Colonic mucosa (tissue), 4 donors: ENCODE results near the gene SLC22A31. TPM values are rescaled to one million over a fixed set of nuclear protein-coding genes. Genes with fewer than 3 reads are reported as not detected.
"Not testable (repeated sequence)": the region's sequence is repeated elsewhere in the genome, so short reads cannot be mapped to it uniquely, and the experiment has no call there.

ENCODE experiments used
- DNase-seq: peaks from one replicate; pipeline ENCODE4 v3.0.0-alpha.2; 2020
- H3K27ac ChIP-seq: fragments of 200-600 bp; one replicate; pipeline ENCODE4 v1.8.0; 2021
- H3K27me3 ChIP-seq: fragments of 200-600 bp; one replicate; pipeline ENCODE4 v1.8.0; 2021
- H3K36me3 ChIP-seq: fragments of 200-600 bp; one replicate; pipeline ENCODE4 v1.8.0; 2021
- H3K4me1 ChIP-seq: fragments of 200-600 bp; one replicate; pipeline ENCODE4 v1.8.0; 2021; ENCODE audit warnings: mild to moderate bottlenecking
- H3K4me3 ChIP-seq: fragments of 200-600 bp; one replicate; pipeline ENCODE4 v1.8.0; 2021
- H3K9ac ChIP-seq, 2 donors: one replicate each; pipeline ENCODE4 v1.7.0; 2013; ENCODE audit warnings: control low read depth in 2 of 2, low read depth in 2 of 2, low read length in 2 of 2
- H3K9me3 ChIP-seq: fragments of 200-600 bp; one replicate; pipeline ENCODE4 v1.8.0; 2021
- intact Hi-C: fragments of 100-400 bp; cut with DNase I; formaldehyde crosslinking; loops from one replicate; pipeline ENCODE4 v1.14.1; 2022
- total RNA-seq, 2 donors: library from RNA; stranded (reverse); fragmentation: NEBNext Ultra II Directional in 1 of 2; extraction: Animal tissue kit (Norgen Biotek cat#: 25700) in 1 of 2; gene quantifications; one replicate each; pipeline ENCODE4 v1.2.1, GENCODE V29; 2021
- TF ChIP-seq, protein P1 (sequence below): fragments of 200-600 bp; IDR thresholded peaks from one replicate; pipeline ENCODE4 v1.8.0; 2022; ENCODE audit warnings: antibody characterized with exemption, mild to moderate bottlenecking
- donor health status: healthy.
- donor health status: DM: no; HTN: no; CAD: no.
- donor health status: DM: no; HTN: no; CAD: no.

The SLC22A31 gene
- total RNA-seq, 2 donors from 2014 or later: 1.3 TPM; not detected in 1

DNA sequence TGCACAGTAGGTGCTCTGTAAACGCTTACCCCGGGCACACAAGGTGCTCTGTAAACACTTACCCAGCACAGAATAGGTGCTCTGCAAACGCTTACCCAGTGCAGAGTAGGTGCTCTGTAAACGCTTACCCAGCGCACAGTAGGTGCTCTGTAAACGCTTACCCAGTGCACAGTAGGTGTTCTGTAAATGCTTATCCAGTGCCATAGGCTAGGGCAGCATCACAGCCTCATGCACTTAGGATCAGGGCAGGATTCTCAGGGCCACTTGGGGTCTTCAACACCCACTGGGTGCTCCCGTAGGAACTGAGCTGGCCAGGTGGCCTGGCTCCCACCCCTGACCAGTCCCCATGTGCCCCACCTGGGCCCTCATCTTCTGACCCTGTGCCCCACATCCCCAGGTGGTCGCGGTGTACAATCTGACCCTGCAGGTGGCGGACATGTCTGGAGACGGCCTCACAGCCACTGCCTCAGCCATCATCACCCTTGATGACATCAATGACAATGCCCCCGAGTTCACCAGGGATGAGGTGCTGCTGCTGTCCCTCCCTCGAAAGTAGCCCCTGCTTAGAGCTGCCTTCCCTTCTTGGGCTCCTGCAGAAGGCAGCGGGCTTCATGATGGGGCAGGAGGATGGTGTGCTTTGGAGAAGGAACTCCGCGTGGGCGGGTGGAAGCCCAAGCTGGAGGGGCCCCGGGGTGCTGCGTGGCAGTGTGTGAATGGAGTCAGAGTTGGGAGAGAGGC lies 13.1 kb downstream of the SLC22A31 start:
- no peak for DNase-seq

DNA sequence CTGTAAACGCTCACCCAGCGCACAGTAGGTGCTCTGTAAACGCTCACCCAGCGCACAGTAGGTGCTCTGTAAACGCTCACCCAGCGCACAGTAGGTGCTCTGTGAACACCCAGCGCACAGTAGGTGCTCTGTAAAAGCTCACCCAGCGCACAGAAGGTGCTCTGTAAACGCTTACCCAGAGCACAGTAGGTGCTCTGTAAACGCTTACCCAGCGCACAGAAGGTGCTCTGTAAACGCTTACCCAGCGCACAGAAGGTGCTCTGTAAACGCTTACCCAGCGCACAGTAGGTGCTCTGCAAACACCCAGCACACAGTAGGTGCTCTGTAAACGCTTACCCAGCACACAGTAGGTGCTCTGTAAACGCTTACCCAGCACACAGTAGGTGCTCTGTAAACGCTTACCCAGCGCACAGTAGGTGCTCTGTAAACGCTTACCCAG lies 13.7 kb downstream of the SLC22A31 start:
- H3K4me1 ChIP-seq, intact Hi-C loops, H3K4me3 ChIP-seq, H3K9me3 ChIP-seq, H3K36me3 ChIP-seq, H3K9ac ChIP-seq, H3K27ac ChIP-seq, DNase-seq, H3K27me3 ChIP-seq: not testable (repeated sequence)

More for the DNA sequence above, 13.1 kb downstream of the SLC22A31 start:
- Histone ChIP-seq H3K27ac (no peak overlapping the region), H3K9me3 (no peaks in the 10 kb centered on the region), H3K4me3 (no peak overlapping the region), H3K27me3 (peaks cover 6% of the 10 kb centered on the region), H3K4me1 (no peaks in the 10 kb centered on the region), H3K36me3 (no peaks in the 10 kb centered on the region), H3K9ac (no peak overlapping the region)
- intact Hi-C loops: no loop called here
- TF ChIP-seq, protein P1, sequence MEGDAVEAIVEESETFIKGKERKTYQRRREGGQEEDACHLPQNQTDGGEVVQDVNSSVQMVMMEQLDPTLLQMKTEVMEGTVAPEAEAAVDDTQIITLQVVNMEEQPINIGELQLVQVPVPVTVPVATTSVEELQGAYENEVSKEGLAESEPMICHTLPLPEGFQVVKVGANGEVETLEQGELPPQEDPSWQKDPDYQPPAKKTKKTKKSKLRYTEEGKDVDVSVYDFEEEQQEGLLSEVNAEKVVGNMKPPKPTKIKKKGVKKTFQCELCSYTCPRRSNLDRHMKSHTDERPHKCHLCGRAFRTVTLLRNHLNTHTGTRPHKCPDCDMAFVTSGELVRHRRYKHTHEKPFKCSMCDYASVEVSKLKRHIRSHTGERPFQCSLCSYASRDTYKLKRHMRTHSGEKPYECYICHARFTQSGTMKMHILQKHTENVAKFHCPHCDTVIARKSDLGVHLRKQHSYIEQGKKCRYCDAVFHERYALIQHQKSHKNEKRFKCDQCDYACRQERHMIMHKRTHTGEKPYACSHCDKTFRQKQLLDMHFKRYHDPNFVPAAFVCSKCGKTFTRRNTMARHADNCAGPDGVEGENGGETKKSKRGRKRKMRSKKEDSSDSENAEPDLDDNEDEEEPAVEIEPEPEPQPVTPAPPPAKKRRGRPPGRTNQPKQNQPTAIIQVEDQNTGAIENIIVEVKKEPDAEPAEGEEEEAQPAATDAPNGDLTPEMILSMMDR: no peak

DNA sequence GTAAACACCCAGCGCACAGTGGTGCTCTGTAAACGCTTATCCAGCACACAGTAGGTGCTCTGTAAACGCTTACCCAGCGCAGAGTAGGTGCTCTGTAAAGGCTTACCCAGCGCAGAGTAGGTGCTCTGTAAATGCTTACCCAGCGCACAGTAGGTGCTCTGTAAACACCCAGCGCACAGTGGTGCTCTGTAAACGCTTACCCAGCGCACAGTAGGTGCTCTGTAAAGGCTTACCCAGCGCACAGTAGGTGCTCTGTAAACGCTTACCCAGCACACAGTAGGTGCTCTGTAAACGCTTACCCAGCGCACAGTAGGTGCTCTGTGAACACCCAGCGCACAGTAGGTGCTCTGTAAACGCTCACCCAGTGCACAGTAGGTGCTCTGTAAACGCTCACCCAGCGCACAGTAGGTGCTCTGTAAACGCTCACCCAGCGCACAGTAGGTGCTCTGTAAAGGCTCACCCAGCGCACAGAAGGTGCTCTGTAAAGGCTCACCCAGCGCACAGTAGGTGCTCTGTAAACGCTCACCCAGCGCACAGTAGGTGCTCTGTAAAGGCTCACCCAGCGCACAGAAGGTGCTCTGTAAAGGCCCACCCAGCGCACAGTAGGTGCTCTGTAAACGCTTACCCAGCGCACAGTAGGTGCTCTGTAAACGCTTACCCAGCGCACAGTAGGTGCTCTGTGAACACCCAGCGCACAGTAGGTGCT lies 14.3 kb downstream of the SLC22A31 start:
- H3K27ac ChIP-seq, DNase-seq, H3K9ac ChIP-seq, H3K9me3 ChIP-seq, H3K27me3 ChIP-seq, H3K36me3 ChIP-seq, intact Hi-C loops, H3K4me1 ChIP-seq, H3K4me3 ChIP-seq: not testable (repeated sequence)

DNA sequence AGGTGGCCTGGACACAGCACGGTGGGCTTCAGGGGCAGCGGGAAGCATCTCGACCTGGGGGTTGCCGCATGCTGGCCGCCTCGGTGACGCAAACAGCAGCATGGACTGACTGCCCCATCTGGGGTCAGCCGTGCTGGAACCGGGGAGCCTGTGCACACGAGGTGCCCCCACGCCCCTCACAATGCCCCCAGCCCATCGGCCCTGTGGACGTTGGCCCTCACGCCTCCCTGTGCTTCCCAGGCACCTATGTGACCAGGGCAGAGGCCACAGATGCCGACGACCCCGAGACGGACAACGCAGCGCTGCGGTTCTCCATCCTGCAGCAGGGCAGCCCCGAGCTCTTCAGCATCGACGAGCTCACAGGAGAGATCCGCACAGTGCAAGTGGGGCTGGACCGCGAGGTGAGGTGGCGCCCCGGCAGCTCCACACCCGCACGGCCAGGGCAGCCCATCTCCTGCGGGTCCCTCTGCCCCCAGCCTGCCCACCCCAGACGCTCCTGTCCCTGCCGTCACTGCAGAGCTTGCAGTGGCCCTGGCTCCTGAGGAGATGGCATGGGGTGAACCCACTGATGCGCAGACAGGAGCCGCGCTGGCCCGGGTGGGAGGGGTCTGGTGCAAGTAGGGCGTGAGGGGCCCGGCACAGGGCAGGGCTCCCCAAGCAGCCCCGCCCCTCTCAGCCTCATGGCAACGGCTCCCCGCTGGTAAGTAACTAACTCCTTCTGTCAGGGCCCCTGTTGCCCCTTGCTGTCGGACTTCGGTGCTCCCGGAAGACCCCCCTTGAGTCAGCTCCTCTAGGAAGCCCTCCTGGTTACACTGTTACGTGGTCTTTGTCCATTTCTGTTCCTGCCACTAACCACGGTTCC lies 15.2 kb downstream of the SLC22A31 start:
- no peak overlapping the region for H3K9ac ChIP-seq
- peak; percentile 12 for DNase-seq
- H3K9me3 ChIP-seq: no peaks in the 10 kb centered on the region
- H3K27me3 ChIP-seq: no peaks in the 10 kb centered on the region
- H3K27ac ChIP-seq: no peak overlapping the region
- no peaks in the 10 kb centered on the region for H3K4me1 ChIP-seq
- no peak overlapping the region for H3K4me3 ChIP-seq
- TF ChIP-seq, protein P1: no peak
- H3K36me3 ChIP-seq: no peaks in the 10 kb centered on the region
- intact Hi-C loops: no loop called here

DNA sequence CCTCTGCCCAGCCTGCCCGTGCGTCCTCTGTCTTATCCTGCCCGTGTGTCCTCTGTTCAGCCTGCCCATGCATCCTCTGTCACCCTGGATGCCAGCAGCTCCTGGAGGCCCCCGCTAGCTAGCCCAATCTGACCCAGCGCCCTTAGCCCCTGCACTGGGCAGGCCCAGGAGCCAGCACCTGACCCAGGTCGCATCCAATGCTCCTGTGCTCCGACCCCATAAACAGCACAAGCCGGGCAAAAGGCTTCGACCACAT lies 15.7 kb downstream of the SLC22A31 start:
- TF ChIP-seq, protein P1: no peak
- intact Hi-C loops: no loop called here
- no peak overlapping the region for H3K4me3 ChIP-seq
- H3K4me1 ChIP-seq: no peaks in the 10 kb centered on the region
- no peak for DNase-seq
- H3K27me3 ChIP-seq: no peaks in the 10 kb centered on the region
- H3K36me3 ChIP-seq: no peaks in the 10 kb centered on the region
- no peak overlapping the region for H3K27ac ChIP-seq
- H3K9ac ChIP-seq: no peak overlapping the region
- no peaks in the 10 kb centered on the region for H3K9me3 ChIP-seq

DNA sequence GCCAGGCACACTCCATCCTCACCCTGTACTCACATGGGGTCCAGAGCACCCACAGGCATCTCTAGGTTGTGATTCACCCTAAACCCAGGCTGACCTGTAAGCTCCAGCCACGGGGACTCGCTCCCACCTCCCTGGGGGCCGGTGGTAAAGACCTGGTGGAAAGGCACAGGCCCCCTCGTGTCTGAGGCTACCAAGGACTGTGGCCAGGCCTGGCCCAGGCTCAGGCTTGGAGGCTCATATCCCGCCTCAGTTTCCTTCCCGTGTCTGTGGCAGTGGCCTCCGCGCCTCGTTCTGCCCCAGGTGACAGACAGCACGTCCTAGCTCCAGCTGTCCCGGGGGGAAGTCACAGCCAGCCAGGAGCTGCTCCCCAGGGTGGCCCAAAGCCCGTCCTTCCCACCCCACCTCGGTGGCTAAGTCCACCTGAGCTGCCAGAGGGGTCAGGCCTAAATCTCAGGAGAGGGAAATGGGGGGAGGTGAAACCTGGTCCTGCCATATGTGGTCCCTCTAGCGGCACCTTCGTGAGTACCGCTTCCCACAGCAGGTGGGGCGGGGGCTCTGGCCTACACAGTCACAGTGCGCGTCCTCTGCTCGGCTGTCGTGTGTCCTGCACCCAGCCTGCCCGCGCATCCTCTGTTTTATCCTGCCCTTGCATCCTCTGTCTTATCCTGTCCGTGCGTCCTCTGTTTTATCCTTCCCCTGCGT lies 16.2 kb downstream of the SLC22A31 start:
- Histone ChIP-seq H3K27ac (no peak overlapping the region), H3K9ac (peak overlapping the region in 1 of 2 donors; percentile 24), H3K27me3 (no peaks in the 10 kb centered on the region), H3K4me1 (no peaks in the 10 kb centered on the region), H3K9me3 (no peaks in the 10 kb centered on the region), H3K36me3 (no peaks in the 10 kb centered on the region), H3K4me3 (no peak overlapping the region)
- DNase-seq: no peak
- TF ChIP-seq, protein P1: no peak
- intact Hi-C loops: no loop called here
